Measurements from ENCODE around the gene CANT1.

Gene CANT1

GRCh38 chr17:78979780-78980623, 29.6 kb downstream of the CANT1 start, which contains the start of gene LGALS3BP:
Gene LGALS3BP, minus strand, starts transcription at chr17:78979923. Its CDS starts 2,732 bp downstream, at chr17:78977191.
- H3K4me1 ChIP-seq (ENCODE audit: control insufficient read depth, insufficient read depth, low read length, poor library complexity, severe bottlenecking) = no peaks in the 10 kb centered on the region
- H3K27ac ChIP-seq (ENCODE audit: low read depth, low read length, severe bottlenecking) = no peak within 1 kb of the TSS
- 84 to 91% methylated on average over 15 to 16 of the region's 16 CpGs for WGBS, 2 experiments (ENCODE audit: insufficient coverage in 2 of 2)
- no peak within 1 kb of the TSS for H3K4me3 ChIP-seq (ENCODE audit: extremely low read depth, insufficient read depth, low read length, poor library complexity, severe bottlenecking)
- H3K36me3 ChIP-seq (ENCODE audit: control insufficient read depth, insufficient read depth, low read length) = no peaks in the 10 kb centered on the region
- H3K9me3 ChIP-seq (ENCODE audit: control insufficient read depth, low read length) = no peaks in the 10 kb centered on the region

GRCh38 chr17:78977997-78978973, 31.3 kb downstream of the CANT1 start:
- Histone ChIP-seq H3K36me3 (ENCODE audit: control insufficient read depth, insufficient read depth, low read length) (no peaks in the 10 kb centered on the region), H3K27ac (ENCODE audit: low read depth, low read length, severe bottlenecking) (no peak overlapping the region), H3K9me3 (ENCODE audit: control insufficient read depth, low read length) (no peaks in the 10 kb centered on the region), H3K4me3 (ENCODE audit: extremely low read depth, insufficient read depth, low read length, poor library complexity, severe bottlenecking) (no peak overlapping the region), H3K4me1 (ENCODE audit: control insufficient read depth, insufficient read depth, low read length, poor library complexity, severe bottlenecking) (peaks cover 3% of the 10 kb centered on the region)
- WGBS, 2 experiments (ENCODE audit: insufficient coverage in 2 of 2) = 87 to 92% methylated on average over 13 to 15 of the region's 21 CpGs

GRCh38 chr17:78977681-78977943, 32.0 kb downstream of the CANT1 start:
- H3K9me3 ChIP-seq (ENCODE audit: control insufficient read depth, low read length) = no peaks in the 10 kb centered on the region
- no peak overlapping the region for H3K27ac ChIP-seq (ENCODE audit: low read depth, low read length, severe bottlenecking)
- peaks cover 5% of the 10 kb centered on the region for H3K4me1 ChIP-seq (ENCODE audit: control insufficient read depth, insufficient read depth, low read length, poor library complexity, severe bottlenecking)
- WGBS, 2 experiments (ENCODE audit: insufficient coverage in 2 of 2) = 94 to 97% methylated on average over 7 to 8 of the region's 8 CpGs
- no peaks in the 10 kb centered on the region for H3K36me3 ChIP-seq (ENCODE audit: control insufficient read depth, insufficient read depth, low read length)
- no peak overlapping the region for H3K4me3 ChIP-seq (ENCODE audit: extremely low read depth, insufficient read depth, low read length, poor library complexity, severe bottlenecking)

- Histone ChIP-seq H3K36me3 (ENCODE audit: control insufficient read depth, insufficient read depth, low read length) (no peaks in the 10 kb centered on the region), H3K4me1 (ENCODE audit: control insufficient read depth, insufficient read depth, low read length, poor library complexity, severe bottlenecking) (peaks cover 5% of the 10 kb centered on the region), H3K27ac (ENCODE audit: low read depth, low read length, severe bottlenecking) (no peak overlapping the region), H3K4me3 (ENCODE audit: extremely low read depth, insufficient read depth, low read length, poor library complexity, severe bottlenecking) (no peak overlapping the region), H3K9me3 (ENCODE audit: control insufficient read depth, low read length) (no peaks in the 10 kb centered on the region)
- WGBS, 2 experiments (ENCODE audit: insufficient coverage in 2 of 2) = 90 to 95% methylated on average over 17 to 18 of the region's 20 CpGs
Measured at GRCh38 chr17:78976907-78977680, 32.5 kb downstream of the CANT1 start.

DNA sequence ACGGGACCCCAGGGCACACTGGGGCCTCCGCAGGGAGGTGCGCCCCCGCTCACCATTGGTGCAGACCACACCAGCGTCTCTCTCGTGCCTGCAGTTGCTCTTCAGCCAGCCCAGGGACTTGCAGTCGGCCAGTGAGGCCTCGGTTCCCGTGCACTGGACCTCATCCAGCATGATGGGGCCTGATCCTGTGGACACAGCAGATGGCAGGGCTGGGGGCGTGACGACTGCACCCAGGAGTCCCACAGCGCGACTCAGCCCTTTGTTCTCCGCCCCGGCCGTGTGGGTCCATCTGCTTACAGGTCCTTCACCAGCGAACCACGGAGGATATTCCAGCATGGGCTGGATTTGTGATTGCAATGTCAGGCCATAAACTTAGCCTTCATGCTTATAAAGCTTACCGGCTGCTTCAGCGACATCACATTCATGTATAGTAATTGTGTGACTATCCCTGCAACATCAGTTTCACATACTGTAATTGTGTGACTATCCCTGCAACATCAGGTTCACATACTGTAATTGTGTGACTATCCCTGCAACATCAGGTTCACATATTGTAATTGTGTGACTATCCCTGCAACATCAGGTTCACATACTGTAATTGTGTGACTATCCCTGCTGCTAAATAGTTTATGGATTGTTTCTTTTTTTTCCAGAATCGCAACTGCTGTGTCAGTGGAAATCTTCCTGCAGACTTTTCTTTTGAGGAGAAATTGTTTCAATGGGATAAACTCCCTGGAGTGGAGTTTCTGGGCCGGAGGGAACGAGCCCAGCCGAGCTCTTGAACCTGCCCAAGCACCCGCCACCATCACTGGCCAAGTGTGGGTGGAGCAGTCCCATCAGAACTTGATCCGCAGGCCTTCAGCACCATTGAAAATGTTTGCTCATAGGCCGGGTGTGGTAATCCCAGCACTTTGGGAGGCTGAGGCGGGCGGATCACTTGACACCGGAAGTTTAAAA, 34.7 kb downstream of the CANT1 start:
- no peaks in the 10 kb centered on the region for H3K36me3 ChIP-seq (ENCODE audit: control insufficient read depth, insufficient read depth, low read length)
- H3K4me3 ChIP-seq (ENCODE audit: extremely low read depth, insufficient read depth, low read length, poor library complexity, severe bottlenecking) = no peak overlapping the region
- no peaks in the 10 kb centered on the region for H3K9me3 ChIP-seq (ENCODE audit: control insufficient read depth, low read length)
- peaks cover 12% of the 10 kb centered on the region for H3K4me1 ChIP-seq (ENCODE audit: control insufficient read depth, insufficient read depth, low read length, poor library complexity, severe bottlenecking)
- 77 to 79% methylated on average over 27 of the region's 30 CpGs for WGBS, 2 experiments (ENCODE audit: insufficient coverage in 2 of 2)
- H3K27ac ChIP-seq (ENCODE audit: low read depth, low read length, severe bottlenecking) = no peak overlapping the region

- Histone ChIP-seq H3K4me3 (ENCODE audit: extremely low read depth, insufficient read depth, low read length, poor library complexity, severe bottlenecking) (no peak overlapping the region), H3K36me3 (ENCODE audit: control insufficient read depth, insufficient read depth, low read length) (no peaks in the 10 kb centered on the region), H3K27ac (ENCODE audit: low read depth, low read length, severe bottlenecking) (no peak overlapping the region), H3K9me3 (ENCODE audit: control insufficient read depth, low read length) (no peaks in the 10 kb centered on the region), H3K4me1 (ENCODE audit: control insufficient read depth, insufficient read depth, low read length, poor library complexity, severe bottlenecking) (peaks cover 12% of the 10 kb centered on the region)
- WGBS, 2 experiments (ENCODE audit: insufficient coverage in 2 of 2) = 96 to 100% methylated on average over 10 to 22 of the region's 23 CpGs
Measured at GRCh38 chr17:78973792-78974520, 35.6 kb downstream of the CANT1 start.

DNA sequence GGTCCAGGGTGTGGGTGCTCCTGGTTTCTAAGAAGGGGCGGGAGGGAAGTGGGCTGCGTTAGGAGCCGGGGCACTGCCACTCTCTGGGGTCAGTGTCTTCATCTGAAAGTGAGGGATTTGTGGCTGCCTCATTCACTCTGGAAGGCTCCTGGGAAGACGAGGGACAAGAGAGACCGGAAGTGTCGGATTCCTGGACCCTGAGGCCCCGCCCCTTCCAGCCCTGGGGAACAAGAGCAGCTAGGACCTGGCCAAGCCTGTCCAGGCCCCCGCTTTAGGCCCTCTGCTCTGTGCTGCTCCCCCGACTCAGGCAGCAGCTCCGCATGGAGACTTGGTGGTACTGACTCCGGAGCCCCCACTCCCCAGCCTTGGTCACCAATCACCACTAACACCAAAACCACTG, 36.4 kb downstream of the CANT1 start:
- Histone ChIP-seq H3K9me3 (ENCODE audit: control insufficient read depth, low read length) (no peaks in the 10 kb centered on the region), H3K4me1 (ENCODE audit: control insufficient read depth, insufficient read depth, low read length, poor library complexity, severe bottlenecking) (peaks cover 12% of the 10 kb centered on the region), H3K4me3 (ENCODE audit: extremely low read depth, insufficient read depth, low read length, poor library complexity, severe bottlenecking) (no peak overlapping the region), H3K36me3 (ENCODE audit: control insufficient read depth, insufficient read depth, low read length) (no peaks in the 10 kb centered on the region), H3K27ac (ENCODE audit: low read depth, low read length, severe bottlenecking) (no peak overlapping the region)
- WGBS, 2 experiments (ENCODE audit: insufficient coverage in 2 of 2) = 77 to 79% methylated on average over 8 to 11 of the region's 11 CpGs

GRCh38 chr17:78972507-78973105, 37.0 kb downstream of the CANT1 start:
- WGBS, 2 experiments (ENCODE audit: insufficient coverage in 2 of 2) = 90% methylated on average over 11 to 12 of the region's 15 CpGs
- H3K9me3 ChIP-seq (ENCODE audit: control insufficient read depth, low read length) = no peaks in the 10 kb centered on the region
- no peaks in the 10 kb centered on the region for H3K36me3 ChIP-seq (ENCODE audit: control insufficient read depth, insufficient read depth, low read length)
- peaks cover 12% of the 10 kb centered on the region for H3K4me1 ChIP-seq (ENCODE audit: control insufficient read depth, insufficient read depth, low read length, poor library complexity, severe bottlenecking)
- no peak overlapping the region for H3K4me3 ChIP-seq (ENCODE audit: extremely low read depth, insufficient read depth, low read length, poor library complexity, severe bottlenecking)
- no peak overlapping the region for H3K27ac ChIP-seq (ENCODE audit: low read depth, low read length, severe bottlenecking)

All from mesodermal cell (in vitro differentiated cells).